Neural cell (in vitro differentiated cells): ENCODE data around the gene TMPRSS3. TPM values are rescaled to one million over a fixed set of nuclear protein-coding genes. Genes with fewer than 3 reads are reported as not detected.

ENCODE experiments used
- H2AFZ ChIP-seq: fragments of 200-600, 300-800 bp; sonication (generic), shearing (Covaris generic); 2 replicates; pipeline ENCODE4 v1.6.0; 2014; ENCODE audit warnings: low read depth, mild to moderate bottlenecking, antibody characterized with exemption, low read length, moderate library complexity
- H3F3A ChIP-seq: fragments of 200-600 bp; shearing (Covaris generic); 2 replicates; pipeline ENCODE4 v1.6.1; 2016; ENCODE audit warnings: mild to moderate bottlenecking, moderate library complexity, mixed read lengths, antibody characterized with exemption, low read length; ENCODE audit not compliant: insufficient read depth, poor library complexity, severe bottlenecking
- H3K27ac ChIP-seq: fragments of 200-600, 300-800 bp; sonication (generic), shearing (Covaris generic); 2 replicates; pipeline ENCODE4 v1.5.1; 2014; ENCODE audit warnings: mild to moderate bottlenecking, low read length, moderate library complexity
- H3K27me3 ChIP-seq: fragments of 300-800, 200-600 bp; sonication (generic), shearing (Covaris generic); 2 replicates; pipeline ENCODE4 v1.6.0; 2014; ENCODE audit warnings: mild to moderate bottlenecking, low read depth, low read length, moderate library complexity; ENCODE audit not compliant: insufficient read depth
- H3K36me3 ChIP-seq: fragments of 300-800, 200-600 bp; sonication (generic), shearing (Covaris generic); 2 replicates; pipeline ENCODE4 v1.5.1; 2014; ENCODE audit warnings: mild to moderate bottlenecking, antibody characterized with exemption, low read length, moderate library complexity; ENCODE audit not compliant: insufficient read depth
- H3K4me2 ChIP-seq: fragments of 300-800, 200-600 bp; sonication (generic), shearing (Covaris generic); 2 replicates; pipeline ENCODE4 v1.6.0; 2014; ENCODE audit warnings: mild to moderate bottlenecking, low read length
- H3K4me3 ChIP-seq: fragments of 300-800, 200-600 bp; sonication (generic), shearing (Covaris generic); 2 replicates; pipeline ENCODE4 v1.5.1; 2014; ENCODE audit warnings: mild to moderate bottlenecking, low read length, moderate library complexity
- H3K79me2 ChIP-seq: fragments of 200-600 bp; shearing (Covaris generic); replicated peaks from 2 replicates; pipeline ENCODE4 v1.6.0; 2014; ENCODE audit warnings: mild to moderate bottlenecking, low read length, moderate library complexity; ENCODE audit not compliant: insufficient read depth
- H3K9ac ChIP-seq: fragments of 300-800, 200-600 bp; sonication (generic), shearing (Covaris generic); 2 replicates; pipeline ENCODE4 v1.6.1; 2016; ENCODE audit warnings: mild to moderate bottlenecking, low read length, mixed read lengths
- H3K9me2 ChIP-seq: fragments of 200-600 bp; shearing (Covaris generic); 2 replicates; pipeline ENCODE4 v1.6.1; 2016; ENCODE audit warnings: mild to moderate bottlenecking, low read length, mixed read lengths; ENCODE audit not compliant: insufficient read depth
- H3K9me3 ChIP-seq: fragments of 200-600, 300-800 bp; sonication (generic), shearing (Covaris generic); 2 replicates; pipeline ENCODE4 v1.6.1; 2016; ENCODE audit warnings: mild to moderate bottlenecking, mixed run types, low read length, moderate library complexity, mixed read lengths
- H4K20me1 ChIP-seq: fragments of 200-600 bp; shearing (Covaris generic); 2 replicates; pipeline ENCODE4 v1.6.1; 2016; ENCODE audit warnings: mild to moderate bottlenecking, mixed run types; ENCODE audit not compliant: insufficient read depth
- EP300 ChIP-seq: fragments of 450-650 bp; conservative IDR thresholded peaks from 2 replicates; pipeline ENCODE4 v1.6.1; 2014; ENCODE audit warnings: antibody characterized with exemption, mild to moderate bottlenecking, moderate library complexity; ENCODE audit not compliant: poor library complexity, severe bottlenecking
- EZH2 ChIP-seq: fragments of 200-600, 300-800 bp; shearing (Covaris generic), sonication (generic); IDR thresholded peaks from 2 replicates; pipeline ENCODE4 v1.6.1; 2014; ENCODE audit warnings: antibody characterized with exemption, low read length, borderline replicate concordance, mild to moderate bottlenecking; ENCODE audit not compliant: insufficient read depth, poor library complexity, severe bottlenecking
- MXI1 ChIP-seq: fragments of 450-650 bp; conservative IDR thresholded peaks from 2 replicates; pipeline ENCODE4 v1.6.1; 2014; ENCODE audit warnings: antibody characterized with exemption, mild to moderate bottlenecking; ENCODE audit not compliant: poor library complexity, severe bottlenecking
- POLR2AphosphoS5 ChIP-seq: IDR thresholded peaks from 2 replicates; pipeline ENCODE4 v1.6.1; 2012
- RAD21 ChIP-seq: fragments of 450-650 bp; conservative IDR thresholded peaks from 2 replicates; pipeline ENCODE4 v1.6.1; 2014; ENCODE audit warnings: antibody characterized with exemption, mild to moderate bottlenecking, moderate library complexity
- REST ChIP-seq: IDR thresholded peaks from 2 replicates; pipeline ENCODE4 v1.6.1; 2012; ENCODE audit warnings: borderline replicate concordance
- SMC3 ChIP-seq: fragments of 450-650 bp; conservative IDR thresholded peaks from 2 replicates; pipeline ENCODE4 v1.6.1; 2014; ENCODE audit warnings: antibody characterized with exemption, mild to moderate bottlenecking, moderate library complexity; ENCODE audit not compliant: poor library complexity
- TAF1 ChIP-seq: IDR thresholded peaks from 2 replicates; pipeline ENCODE4 v1.6.1; 2012; ENCODE audit warnings: low read depth
- polyA plus RNA-seq: library from polyadenylated mRNA; depleted of rRNA; stranded (reverse); fragments of >200 nt; gene quantifications from 2 replicates; pipeline ENCODE4 v1.2.3, GENCODE V29; 2014
- TF ChIP-seq, protein P1 (sequence below): fragments of 450-650 bp; IDR thresholded peaks from 2 replicates; pipeline ENCODE4 v1.5.1; 2014; ENCODE audit warnings: antibody characterized with exemption, mild to moderate bottlenecking, moderate library complexity; ENCODE audit not compliant: poor library complexity, severe bottlenecking

Gene TMPRSS3
- polyA plus RNA-seq, 1 donor from 2014 or later, result 0.12 TPM

GRCh38 chr21:42336054-42336453 lies 59.8 kb downstream of the TMPRSS3 start:
- Histone ChIP-seq H3K4me3 (no peak overlapping the region), H3K27me3 (no peaks in the 10 kb centered on the region), H3K4me2 (no peak overlapping the region), H3F3A (no peaks in the 10 kb centered on the region), H3K27ac (no peak overlapping the region), H3K9me2 (no peaks in the 10 kb centered on the region), H3K9me3 (peaks cover 6% of the 10 kb centered on the region), H4K20me1 (no peaks in the 10 kb centered on the region), H3K36me3 (no peaks in the 10 kb centered on the region), H2AFZ (no peak overlapping the region), H3K9ac (no peak overlapping the region), H3K79me2 (no peaks in the 10 kb centered on the region)
- TF ChIP-seq EP300 (no peak), SMC3 (no peak), EZH2 (no peak)

DNA sequence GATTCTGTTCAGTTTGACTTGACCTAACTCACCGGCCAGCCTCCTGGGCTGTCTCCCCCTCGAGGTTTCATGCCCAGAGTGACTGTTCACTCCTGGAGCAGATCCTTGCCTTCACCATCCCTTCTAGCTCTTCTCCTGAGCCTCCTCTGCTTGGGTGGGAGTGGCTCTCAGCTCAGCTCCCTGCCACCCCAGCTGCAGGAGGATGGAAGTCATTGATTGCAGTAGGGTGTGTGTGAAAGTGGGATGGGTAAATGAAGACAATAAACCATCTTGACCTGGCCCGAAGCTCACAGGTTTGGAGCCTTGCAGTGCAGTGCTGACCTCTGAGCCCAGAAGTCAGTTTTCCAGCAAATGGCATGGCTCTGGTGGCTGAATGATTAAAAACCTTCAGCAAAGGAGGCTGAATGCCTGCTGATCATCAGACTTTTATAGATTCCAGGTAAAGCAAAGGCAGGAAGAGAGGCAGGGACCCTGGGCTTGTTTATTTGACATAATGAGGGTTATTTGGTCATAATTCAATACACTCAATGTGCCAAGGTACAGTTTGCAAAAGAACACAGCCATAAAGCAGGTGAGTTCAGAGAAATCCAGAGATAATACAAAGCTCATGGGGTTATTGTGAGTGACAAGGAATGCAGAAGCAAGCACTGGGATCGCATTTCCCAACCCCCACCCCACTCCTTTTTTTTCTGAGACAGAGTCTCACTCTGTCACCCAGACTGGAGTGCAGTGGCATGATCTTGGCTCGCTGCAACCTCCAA lies 63.1 kb downstream of the TMPRSS3 start:
- H3K27me3 ChIP-seq, result no peaks in the 10 kb centered on the region
- H2AFZ ChIP-seq, result no peak overlapping the region
- H3K4me3 ChIP-seq, result no peak overlapping the region
- no peaks in the 10 kb centered on the region for H3K79me2 ChIP-seq
- H3K9me3 ChIP-seq, result peaks cover 6% of the 10 kb centered on the region
- no peak overlapping the region for H3K27ac ChIP-seq
- no peak overlapping the region for H3K4me2 ChIP-seq
- TF ChIP-seq SMC3, result no peak
- no peak for TF ChIP-seq RAD21
- no peak for TF ChIP-seq MXI1
- TF ChIP-seq EZH2, result no peak
- no peak for TF ChIP-seq POLR2AphosphoS5
- TF ChIP-seq, protein P1, sequence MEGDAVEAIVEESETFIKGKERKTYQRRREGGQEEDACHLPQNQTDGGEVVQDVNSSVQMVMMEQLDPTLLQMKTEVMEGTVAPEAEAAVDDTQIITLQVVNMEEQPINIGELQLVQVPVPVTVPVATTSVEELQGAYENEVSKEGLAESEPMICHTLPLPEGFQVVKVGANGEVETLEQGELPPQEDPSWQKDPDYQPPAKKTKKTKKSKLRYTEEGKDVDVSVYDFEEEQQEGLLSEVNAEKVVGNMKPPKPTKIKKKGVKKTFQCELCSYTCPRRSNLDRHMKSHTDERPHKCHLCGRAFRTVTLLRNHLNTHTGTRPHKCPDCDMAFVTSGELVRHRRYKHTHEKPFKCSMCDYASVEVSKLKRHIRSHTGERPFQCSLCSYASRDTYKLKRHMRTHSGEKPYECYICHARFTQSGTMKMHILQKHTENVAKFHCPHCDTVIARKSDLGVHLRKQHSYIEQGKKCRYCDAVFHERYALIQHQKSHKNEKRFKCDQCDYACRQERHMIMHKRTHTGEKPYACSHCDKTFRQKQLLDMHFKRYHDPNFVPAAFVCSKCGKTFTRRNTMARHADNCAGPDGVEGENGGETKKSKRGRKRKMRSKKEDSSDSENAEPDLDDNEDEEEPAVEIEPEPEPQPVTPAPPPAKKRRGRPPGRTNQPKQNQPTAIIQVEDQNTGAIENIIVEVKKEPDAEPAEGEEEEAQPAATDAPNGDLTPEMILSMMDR, result no peak
- no peak for TF ChIP-seq EP300
- no peak for TF ChIP-seq REST
- TF ChIP-seq TAF1, result no peak
- no peaks in the 10 kb centered on the region for H3K9me2 ChIP-seq
- no peaks in the 10 kb centered on the region for H3K36me3 ChIP-seq
- H4K20me1 ChIP-seq, result no peaks in the 10 kb centered on the region
- H3K9ac ChIP-seq, result no peak overlapping the region
- no peaks in the 10 kb centered on the region for H3F3A ChIP-seq
